ENCODE results near the gene FOSL2.

Gene FOSL2

DNA sequence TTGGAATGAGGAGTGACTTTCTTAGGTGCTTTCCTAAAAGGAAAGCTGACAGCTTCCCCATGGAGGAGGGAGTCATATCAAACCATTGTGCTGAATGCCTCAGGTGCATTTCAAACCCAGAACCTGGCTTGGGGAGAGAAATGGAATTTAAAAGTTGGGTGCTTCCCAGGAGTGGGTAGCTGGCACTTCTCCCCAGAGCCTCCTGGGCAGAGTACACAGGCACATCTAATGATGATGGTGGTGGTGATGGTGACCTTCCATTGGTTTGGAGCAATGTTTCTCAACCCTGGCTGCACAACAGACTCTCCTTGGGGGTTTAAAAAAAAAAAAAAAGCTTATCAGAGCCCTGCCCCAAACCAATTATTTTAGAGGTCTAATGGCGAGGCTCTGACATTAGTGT lies 8.3 kb downstream of the FOSL2 start:
- Mint-ChIP-seq H3K4me1 (ENCODE audit: low read depth) (peaks cover 27% of the 10 kb centered on the region), H3K4me3 (no peak overlapping the region), H3K9me3 (no peaks in the 10 kb centered on the region), H3K36me3 (ENCODE audit: low read depth) (no peaks in the 10 kb centered on the region), H3K27me3 (no peaks in the 10 kb centered on the region), H3K27ac (no peak overlapping the region)
- intact Hi-C loops (cut with micrococcal nuclease): no loop called here

DNA sequence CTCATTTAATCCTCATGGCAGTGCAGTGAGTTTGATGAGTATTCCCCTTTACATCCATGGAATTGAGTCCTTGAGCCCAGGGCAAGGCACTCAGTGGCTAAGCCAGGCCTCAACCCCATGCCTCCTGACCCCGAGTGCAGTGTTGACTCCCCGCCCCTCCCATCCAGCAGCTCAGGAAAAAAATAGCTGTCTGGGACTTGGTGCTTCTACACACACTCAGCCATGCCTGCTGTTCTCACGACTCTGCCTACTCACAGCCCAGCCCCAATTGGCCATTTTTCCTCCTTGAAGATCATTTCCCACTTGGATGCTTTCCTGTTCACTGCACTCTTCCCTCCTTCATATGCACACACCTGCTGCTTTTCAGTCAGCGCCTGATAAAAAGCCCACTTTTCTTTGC lies 8.8 kb downstream of the FOSL2 start:
- intact Hi-C loops (cut with micrococcal nuclease): no loop called here
- H3K36me3 Mint-ChIP-seq (ENCODE audit: low read depth): no peaks in the 10 kb centered on the region
- peaks cover 32% of the 10 kb centered on the region for H3K4me1 Mint-ChIP-seq (ENCODE audit: low read depth)
- H3K27ac Mint-ChIP-seq: peak overlapping the region; percentile 26
- H3K9me3 Mint-ChIP-seq: no peaks in the 10 kb centered on the region
- H3K27me3 Mint-ChIP-seq: no peaks in the 10 kb centered on the region
- H3K4me3 Mint-ChIP-seq: no peak overlapping the region

DNA sequence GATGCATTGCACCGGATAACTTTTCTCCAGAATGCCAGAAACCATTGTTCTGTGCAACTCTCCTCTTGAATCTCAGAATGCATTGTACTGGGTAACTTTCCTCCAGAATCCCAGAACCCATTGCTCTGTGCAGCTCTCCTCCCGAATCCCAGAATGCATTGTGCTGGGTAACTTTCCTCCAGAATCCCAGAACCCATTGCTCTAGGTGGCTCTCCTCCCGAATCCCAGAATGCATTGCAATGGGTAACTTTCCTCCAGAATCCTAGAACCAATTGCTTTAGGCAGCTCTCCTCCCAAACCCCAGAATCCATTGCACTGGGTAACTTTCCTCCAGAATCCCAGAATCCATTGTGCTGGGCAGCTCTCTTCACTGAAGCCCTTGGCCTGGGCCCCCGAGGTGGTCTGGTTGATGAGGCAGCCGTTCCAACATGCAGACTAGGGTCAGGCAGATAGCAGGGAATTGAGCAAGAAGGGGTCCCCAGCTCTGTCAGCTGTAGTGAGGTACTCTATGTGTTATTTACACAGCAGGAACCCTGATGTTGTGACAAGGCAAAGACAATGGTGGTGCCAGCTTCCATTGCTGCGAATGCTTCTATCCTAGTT lies 9.4 kb downstream of the FOSL2 start:
- intact Hi-C loops (cut with micrococcal nuclease): no loop called here
- peaks cover 38% of the 10 kb centered on the region for H3K4me1 Mint-ChIP-seq (ENCODE audit: low read depth)
- peak overlapping the region; percentile 4 for H3K4me3 Mint-ChIP-seq
- H3K9me3 Mint-ChIP-seq: no peaks in the 10 kb centered on the region
- no peaks in the 10 kb centered on the region for H3K36me3 Mint-ChIP-seq (ENCODE audit: low read depth)
- H3K27ac Mint-ChIP-seq: peak overlapping the region; percentile 26
- no peaks in the 10 kb centered on the region for H3K27me3 Mint-ChIP-seq

DNA sequence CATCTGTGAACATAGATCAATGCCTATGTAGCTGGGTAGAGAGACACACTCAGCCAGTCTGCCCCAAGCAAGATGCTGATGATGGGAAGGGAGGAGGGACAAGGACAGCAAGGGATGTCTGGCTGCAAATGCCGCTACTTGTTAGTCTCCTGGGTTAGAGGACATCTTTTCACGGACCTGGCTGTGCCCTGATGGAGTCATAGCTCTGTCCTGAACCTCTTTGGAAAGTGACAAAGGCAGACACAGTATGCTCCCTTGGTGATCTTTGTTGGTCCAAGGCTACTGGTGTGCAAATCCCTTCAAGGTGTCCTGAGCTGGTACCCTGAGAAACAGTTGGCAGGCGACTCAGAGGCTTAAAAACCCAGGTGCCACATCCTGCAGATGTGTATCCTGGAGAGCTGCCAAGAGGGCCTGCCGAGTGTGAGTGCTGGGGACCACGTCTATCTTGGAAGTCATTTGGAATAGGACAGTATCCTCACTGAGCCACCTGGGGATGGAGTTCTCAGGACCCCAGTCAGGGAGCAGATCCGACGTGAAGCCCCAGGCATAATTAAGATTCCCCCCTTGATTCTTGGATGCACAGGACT lies 10.8 kb downstream of the FOSL2 start:
- H3K4me1 Mint-ChIP-seq (ENCODE audit: low read depth): peaks cover 52% of the 10 kb centered on the region
- no peak overlapping the region for H3K27ac Mint-ChIP-seq
- H3K9me3 Mint-ChIP-seq: no peaks in the 10 kb centered on the region
- intact Hi-C loops (cut with micrococcal nuclease): no loop called here
- no peak overlapping the region for H3K4me3 Mint-ChIP-seq
- no peaks in the 10 kb centered on the region for H3K36me3 Mint-ChIP-seq (ENCODE audit: low read depth)
- H3K27me3 Mint-ChIP-seq: no peaks in the 10 kb centered on the region

- Mint-ChIP-seq H3K4me3 (no peak overlapping the region), H3K27me3 (no peaks in the 10 kb centered on the region), H3K9me3 (no peaks in the 10 kb centered on the region), H3K27ac (no peak overlapping the region), H3K4me1 (ENCODE audit: low read depth) (peaks cover 59% of the 10 kb centered on the region), H3K36me3 (ENCODE audit: low read depth) (no peaks in the 10 kb centered on the region)
- intact Hi-C loops (cut with micrococcal nuclease): no loop called here
Observed at GRCh38 chr2:28404086-28404485, 11.4 kb downstream of the FOSL2 start.

DNA sequence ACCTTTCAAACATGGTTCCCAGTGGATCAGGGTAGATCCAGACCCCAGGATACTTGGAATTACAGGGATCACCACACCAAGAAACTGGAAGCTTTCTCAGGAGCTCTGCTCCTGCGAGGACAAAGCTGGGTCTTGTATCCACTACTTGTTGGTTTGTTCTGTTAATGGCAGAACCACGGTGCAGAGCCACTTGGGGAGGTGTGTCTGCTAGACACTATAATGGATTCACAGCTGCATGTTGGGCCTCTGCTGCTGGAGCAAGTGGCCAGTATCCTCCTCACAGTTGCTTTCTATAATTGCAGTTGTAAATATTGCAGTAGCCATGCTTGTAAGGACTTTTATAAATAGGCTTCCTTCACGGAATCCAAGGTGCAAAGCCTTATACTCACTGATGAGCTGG lies 12.9 kb downstream of the FOSL2 start:
- H3K4me3 Mint-ChIP-seq: no peak overlapping the region
- no peak overlapping the region for H3K27ac Mint-ChIP-seq
- no peaks in the 10 kb centered on the region for H3K9me3 Mint-ChIP-seq
- H3K27me3 Mint-ChIP-seq: no peaks in the 10 kb centered on the region
- H3K36me3 Mint-ChIP-seq (ENCODE audit: low read depth): no peaks in the 10 kb centered on the region
- H3K4me1 Mint-ChIP-seq (ENCODE audit: low read depth): peaks cover 73% of the 10 kb centered on the region
- intact Hi-C loops (cut with micrococcal nuclease): loop anchor here (5.0 kb wide), 1 partner anchor 47 kb away; no protein-coding TSS in a partner anchor

- H3K36me3 Mint-ChIP-seq (ENCODE audit: low read depth): no peaks in the 10 kb centered on the region
Observed at GRCh38 chr2:28406276-28407096, 13.8 kb downstream of the FOSL2 start.

GRCh38 chr2:28407131-28407975 lies 14.7 kb downstream of the FOSL2 start:
- intact Hi-C loops (cut with micrococcal nuclease): loop anchor here (5.0 kb wide), 1 partner anchor 45 kb away; no protein-coding TSS in a partner anchor
- Mint-ChIP-seq H3K9me3 (no peaks in the 10 kb centered on the region), H3K27ac (peak overlapping the region; percentile 87), H3K36me3 (ENCODE audit: low read depth) (no peaks in the 10 kb centered on the region), H3K27me3 (no peaks in the 10 kb centered on the region), H3K4me3 (peak overlapping the region; percentile 60), H3K4me1 (ENCODE audit: low read depth) (peaks cover 91% of the 10 kb centered on the region)

More at GRCh38 chr2:28406276-28407096, 13.8 kb downstream of the FOSL2 start:
- H3K4me1 Mint-ChIP-seq (ENCODE audit: low read depth): peaks cover 83% of the 10 kb centered on the region
- intact Hi-C loops (cut with micrococcal nuclease): loop anchor here (5.0 kb wide), 1 partner anchor 46 kb away; no protein-coding TSS in a partner anchor
- no peaks in the 10 kb centered on the region for H3K27me3 Mint-ChIP-seq
- H3K9me3 Mint-ChIP-seq: no peaks in the 10 kb centered on the region
- peak overlapping the region; percentile 87 for H3K27ac Mint-ChIP-seq
- H3K4me3 Mint-ChIP-seq: peak overlapping the region; percentile 60

- H3K4me3 Mint-ChIP-seq: peak overlapping the region; percentile 20
- H3K4me1 Mint-ChIP-seq (ENCODE audit: low read depth): peaks cover 97% of the 10 kb centered on the region
- intact Hi-C loops (cut with micrococcal nuclease): loop anchor here (5.0 kb wide), 1 partner anchor 44 kb away; no protein-coding TSS in a partner anchor
- H3K27ac Mint-ChIP-seq: peak overlapping the region; percentile 87
- H3K9me3 Mint-ChIP-seq: no peaks in the 10 kb centered on the region
- no peaks in the 10 kb centered on the region for H3K27me3 Mint-ChIP-seq
- no peaks in the 10 kb centered on the region for H3K36me3 Mint-ChIP-seq (ENCODE audit: low read depth)
Observed at GRCh38 chr2:28407976-28408690, 15.5 kb downstream of the FOSL2 start.

DNA sequence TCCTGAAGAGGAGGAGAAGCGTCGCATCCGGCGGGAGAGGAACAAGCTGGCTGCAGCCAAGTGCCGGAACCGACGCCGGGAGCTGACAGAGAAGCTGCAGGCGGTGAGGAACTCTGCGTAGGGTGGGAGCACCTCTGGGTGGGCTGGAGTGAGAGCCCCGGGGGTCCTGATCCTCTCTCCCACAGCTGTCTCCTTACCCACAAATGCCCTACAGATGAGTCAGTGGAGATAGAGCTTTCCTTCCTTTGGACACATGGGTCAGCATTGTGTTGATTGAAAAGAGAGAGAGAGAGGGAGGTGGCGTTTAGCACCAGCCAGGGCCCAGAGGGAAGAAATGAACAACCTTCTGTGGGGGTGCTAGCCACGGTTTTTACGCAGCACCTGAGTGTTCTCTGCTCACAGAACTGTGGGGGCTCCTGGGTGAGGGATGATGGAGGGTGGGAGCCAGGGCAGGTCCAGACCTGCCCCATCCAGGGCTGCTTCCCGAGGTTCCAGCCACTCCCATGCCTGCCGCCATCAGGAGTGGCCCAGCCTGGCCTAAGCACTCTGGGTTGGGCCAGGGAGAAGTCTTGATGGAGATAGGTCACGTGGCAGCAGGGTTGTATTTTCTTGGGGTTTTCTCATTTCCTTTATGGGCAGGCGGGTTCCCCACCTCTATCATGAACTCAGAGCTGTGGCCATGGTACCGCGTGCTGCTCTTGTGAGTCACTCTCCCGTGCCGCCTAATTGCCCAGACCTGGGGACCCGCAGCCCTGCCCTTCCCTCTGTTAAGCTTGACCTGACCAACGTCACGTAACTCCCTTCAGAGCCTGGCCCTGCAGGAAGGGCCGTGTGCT lies 16.3 kb downstream of the FOSL2 start:
- H3K4me3 Mint-ChIP-seq: peak overlapping the region; percentile 11
- H3K27ac Mint-ChIP-seq: peak overlapping the region; percentile 87
- H3K4me1 Mint-ChIP-seq (ENCODE audit: low read depth): peaks cover 97% of the 10 kb centered on the region
- no peaks in the 10 kb centered on the region for H3K36me3 Mint-ChIP-seq (ENCODE audit: low read depth)
- no peaks in the 10 kb centered on the region for H3K9me3 Mint-ChIP-seq
- H3K27me3 Mint-ChIP-seq: no peaks in the 10 kb centered on the region
- intact Hi-C loops (cut with micrococcal nuclease): loop anchor here (5.0 kb wide), 1 partner anchor 43 kb away; no protein-coding TSS in a partner anchor

DNA sequence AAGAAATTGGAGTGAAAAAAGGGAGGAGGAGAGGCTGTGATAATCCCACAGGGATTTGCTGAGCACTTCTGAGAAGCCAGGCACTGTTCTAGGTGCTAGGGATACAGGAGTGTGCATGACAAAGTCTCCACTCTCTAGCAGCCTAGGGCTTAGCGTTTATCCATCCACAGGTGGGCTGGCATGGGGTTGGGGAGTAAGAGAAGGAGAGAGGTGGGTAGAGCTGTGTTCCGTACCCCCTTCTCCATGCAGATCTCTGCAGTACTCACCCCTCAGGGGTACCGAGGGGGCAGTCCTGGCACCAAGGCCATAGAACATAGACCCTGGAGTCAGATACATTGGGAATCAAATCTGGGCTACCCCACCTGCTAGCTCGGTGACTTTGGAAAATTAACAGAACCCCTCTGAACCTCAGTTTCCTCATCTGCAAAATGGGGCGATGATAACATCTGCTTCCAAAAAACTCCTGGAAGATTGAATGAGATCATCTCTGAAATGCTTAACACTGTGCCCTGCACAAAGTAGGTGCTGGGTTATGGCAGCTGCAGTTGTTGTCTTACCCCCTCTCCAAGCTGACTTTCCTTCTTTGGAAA lies 18.6 kb downstream of the FOSL2 start:
- peaks cover under 1% of the 10 kb centered on the region for H3K36me3 Mint-ChIP-seq (ENCODE audit: low read depth)
- no peaks in the 10 kb centered on the region for H3K9me3 Mint-ChIP-seq
- H3K4me1 Mint-ChIP-seq (ENCODE audit: low read depth): peaks cover 99% of the 10 kb centered on the region
- intact Hi-C loops (cut with micrococcal nuclease): no loop called here
- peak overlapping the region; percentile 59 for H3K27ac Mint-ChIP-seq
- H3K4me3 Mint-ChIP-seq: no peak overlapping the region
- no peaks in the 10 kb centered on the region for H3K27me3 Mint-ChIP-seq

DNA sequence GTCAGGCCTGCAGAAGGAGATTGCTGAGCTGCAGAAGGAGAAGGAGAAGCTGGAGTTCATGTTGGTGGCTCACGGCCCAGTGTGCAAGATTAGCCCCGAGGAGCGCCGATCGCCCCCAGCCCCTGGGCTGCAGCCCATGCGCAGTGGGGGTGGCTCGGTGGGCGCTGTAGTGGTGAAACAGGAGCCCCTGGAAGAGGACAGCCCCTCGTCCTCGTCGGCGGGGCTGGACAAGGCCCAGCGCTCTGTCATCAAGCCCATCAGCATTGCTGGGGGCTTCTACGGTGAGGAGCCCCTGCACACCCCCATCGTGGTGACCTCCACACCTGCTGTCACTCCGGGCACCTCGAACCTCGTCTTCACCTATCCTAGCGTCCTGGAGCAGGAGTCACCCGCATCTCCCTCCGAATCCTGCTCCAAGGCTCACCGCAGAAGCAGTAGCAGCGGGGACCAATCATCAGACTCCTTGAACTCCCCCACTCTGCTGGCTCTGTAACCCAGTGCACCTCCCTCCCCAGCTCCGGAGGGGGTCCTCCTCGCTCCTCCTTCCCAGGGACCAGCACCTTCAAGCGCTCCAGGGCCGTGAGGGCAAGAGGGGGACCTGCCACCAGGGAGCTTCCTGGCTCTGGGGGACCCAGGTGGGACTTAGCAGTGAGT lies 19.4 kb downstream of the FOSL2 start:
- no peak overlapping the region for H3K4me3 Mint-ChIP-seq
- peaks cover 9% of the 10 kb centered on the region for H3K36me3 Mint-ChIP-seq (ENCODE audit: low read depth)
- peak overlapping the region; percentile 59 for H3K27ac Mint-ChIP-seq
- intact Hi-C loops (cut with micrococcal nuclease): no loop called here
- H3K9me3 Mint-ChIP-seq: no peaks in the 10 kb centered on the region
- no peaks in the 10 kb centered on the region for H3K27me3 Mint-ChIP-seq
- peaks cover 96% of the 10 kb centered on the region for H3K4me1 Mint-ChIP-seq (ENCODE audit: low read depth)

All from dendritic cell treated with granulocyte-macrophage colony-stimulating factor and Interleukin-4, amounts not matched to agents 40 ng/mL and 50 ng/mL, for 4 days (primary cell).